Measurements from ENCODE around the gene TOP3A.

Gene TOP3A

DNA sequence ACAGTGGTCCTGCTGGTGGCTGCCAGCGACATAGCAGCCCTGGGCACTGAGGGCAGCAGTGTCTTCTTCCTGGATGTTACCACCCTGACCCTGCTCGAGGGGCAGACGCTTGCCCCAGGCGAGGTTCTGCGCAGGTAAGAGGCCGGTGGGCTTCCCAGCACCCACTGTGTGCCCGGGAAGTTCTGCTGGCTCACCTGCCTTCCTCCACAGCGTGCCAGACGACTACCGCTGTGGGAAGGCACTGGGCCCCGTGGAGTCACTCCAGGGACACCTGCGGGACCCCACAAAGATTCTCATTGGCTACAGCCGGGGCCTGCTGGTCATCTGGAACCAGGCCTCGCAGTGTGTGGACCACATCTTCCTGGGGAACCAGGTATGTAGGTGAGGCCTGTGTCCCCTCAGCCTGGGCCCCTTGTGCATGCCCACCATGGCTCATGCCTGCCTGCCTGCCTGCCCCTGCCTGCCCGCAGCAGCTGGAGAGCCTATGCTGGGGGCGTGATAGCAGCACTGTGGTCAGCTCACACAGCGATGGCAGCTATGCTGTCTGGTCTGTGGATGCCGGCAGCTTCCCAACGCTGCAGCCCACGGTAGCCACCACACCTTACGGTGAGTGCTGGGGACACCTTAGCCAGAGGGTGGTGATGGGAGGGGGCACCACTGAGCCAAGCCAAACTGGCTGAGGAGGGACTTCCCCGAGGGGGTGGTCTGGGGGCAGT lies 80.8 kb downstream of the TOP3A start:
- Histone ChIP-seq H3K36me3 (ENCODE audit: control insufficient read depth, insufficient read depth, low read length) (peaks cover 67% of the 10 kb centered on the region), H3K9ac (ENCODE audit: low read depth, low read length) (no peak overlapping the region), H3K4me3 (ENCODE audit: low read depth, low read length) (no peak overlapping the region), H3K9me3 (ENCODE audit: control insufficient read depth, insufficient read depth, low read length) (no peaks in the 10 kb centered on the region), H3K4me1 (ENCODE audit: control insufficient read depth, insufficient read depth, low read length) (no peaks in the 10 kb centered on the region), H3K27me3 (ENCODE audit: control insufficient read depth, insufficient read depth, low read length) (no peaks in the 10 kb centered on the region)

DNA sequence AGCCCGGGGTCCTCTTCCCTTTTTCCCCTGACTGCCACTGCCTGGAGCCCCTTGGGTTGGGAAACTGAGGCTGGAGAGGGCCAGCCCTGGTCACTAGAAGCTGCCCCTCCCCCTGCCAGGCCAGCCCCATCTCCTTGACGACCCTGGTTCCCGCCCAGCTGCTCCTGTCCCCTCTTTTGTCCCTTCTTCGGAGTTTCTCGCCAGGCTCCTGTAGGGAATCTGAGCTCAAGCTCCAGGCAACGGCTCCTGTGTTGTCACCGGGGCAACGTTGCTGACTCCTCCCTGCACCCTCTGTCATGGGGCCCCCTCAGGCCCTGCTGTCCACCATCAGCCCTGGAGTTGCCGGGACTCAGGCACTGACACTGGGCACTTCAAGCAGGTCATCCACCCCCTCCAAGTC lies 83.6 kb downstream of the TOP3A start:
- peaks cover 41% of the 10 kb centered on the region for H3K36me3 ChIP-seq (ENCODE audit: control insufficient read depth, insufficient read depth, low read length)
- no peaks in the 10 kb centered on the region for H3K27me3 ChIP-seq (ENCODE audit: control insufficient read depth, insufficient read depth, low read length)
- H3K9ac ChIP-seq (ENCODE audit: low read depth, low read length), result no peak overlapping the region

DNA sequence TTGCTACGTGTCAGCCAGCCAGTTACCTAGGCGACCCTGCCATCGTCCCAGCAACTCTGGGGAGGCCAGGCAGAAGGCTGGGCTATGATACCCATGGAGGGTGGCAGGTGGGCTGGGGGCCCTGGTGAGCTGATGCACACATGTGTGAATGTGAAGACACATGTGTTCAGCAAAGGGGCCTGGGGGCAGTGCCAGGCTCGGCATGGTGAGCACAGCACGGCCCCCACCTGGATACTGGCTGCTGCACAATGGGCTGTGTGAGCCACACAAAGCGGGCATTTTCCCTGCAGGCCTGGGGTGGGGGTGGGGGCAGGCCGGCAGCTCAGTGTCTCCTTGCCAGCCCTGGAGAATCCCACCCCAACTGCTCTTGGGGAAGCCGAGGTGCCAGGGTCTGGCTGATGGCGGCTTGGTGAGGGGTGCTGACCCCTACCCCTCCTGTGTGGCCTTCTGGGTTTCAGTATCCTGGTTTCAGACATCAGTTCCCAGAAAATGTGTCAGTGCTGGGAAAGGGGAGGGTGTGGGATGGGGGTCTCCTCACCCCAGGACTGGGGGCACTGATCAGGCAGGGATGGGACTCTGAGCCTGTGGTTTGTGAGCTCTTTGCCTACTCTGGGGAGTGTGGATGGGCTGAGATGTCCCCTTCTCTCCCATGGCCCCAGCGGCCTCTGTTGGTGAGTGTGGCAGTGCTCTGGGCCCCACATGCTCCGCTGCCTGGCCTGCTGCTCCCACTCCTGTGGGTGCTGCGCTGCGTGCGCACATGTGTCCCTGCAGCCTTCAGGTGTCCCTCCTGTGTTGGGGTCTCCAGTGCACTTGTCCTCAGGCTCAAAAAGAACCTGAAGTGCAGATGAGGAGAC lies 84.3 kb downstream of the TOP3A start:
- Histone ChIP-seq H3K9me3 (ENCODE audit: control insufficient read depth, insufficient read depth, low read length) (no peaks in the 10 kb centered on the region), H3K9ac (ENCODE audit: low read depth, low read length) (no peak overlapping the region), H3K27me3 (ENCODE audit: control insufficient read depth, insufficient read depth, low read length) (no peaks in the 10 kb centered on the region), H3K4me1 (ENCODE audit: control insufficient read depth, insufficient read depth, low read length) (no peaks in the 10 kb centered on the region), H3K4me3 (ENCODE audit: low read depth, low read length) (no peak overlapping the region), H3K36me3 (ENCODE audit: control insufficient read depth, insufficient read depth, low read length) (peaks cover 35% of the 10 kb centered on the region)

More for the DNA sequence above, 83.6 kb downstream of the TOP3A start:
- no peak overlapping the region for H3K4me3 ChIP-seq (ENCODE audit: low read depth, low read length)
- H3K9me3 ChIP-seq (ENCODE audit: control insufficient read depth, insufficient read depth, low read length), result no peaks in the 10 kb centered on the region
- H3K4me1 ChIP-seq (ENCODE audit: control insufficient read depth, insufficient read depth, low read length), result no peaks in the 10 kb centered on the region

DNA sequence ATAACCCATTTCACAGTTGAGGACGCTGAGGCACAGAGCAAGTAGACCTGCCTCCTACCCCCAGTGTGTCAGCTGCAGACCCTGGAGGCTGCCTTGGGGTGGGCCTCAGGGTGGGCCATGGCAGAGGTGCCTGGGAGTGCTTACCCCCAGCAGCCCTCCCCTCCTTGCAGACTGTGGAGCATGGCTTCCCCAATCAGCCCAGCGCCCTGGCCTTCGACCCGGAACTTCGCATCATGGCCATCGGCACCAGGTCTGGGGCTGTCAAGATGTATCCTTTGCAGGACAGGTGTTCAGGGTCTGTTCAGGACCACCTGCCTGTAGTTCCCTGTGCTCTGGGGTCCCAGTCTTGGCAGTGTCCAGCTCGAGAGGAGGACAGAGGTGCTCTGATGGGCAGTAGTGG lies 85.0 kb downstream of the TOP3A start:
- Histone ChIP-seq H3K4me3 (ENCODE audit: low read depth, low read length) (no peak overlapping the region), H3K9me3 (ENCODE audit: control insufficient read depth, insufficient read depth, low read length) (no peaks in the 10 kb centered on the region), H3K36me3 (ENCODE audit: control insufficient read depth, insufficient read depth, low read length) (peaks cover 27% of the 10 kb centered on the region), H3K4me1 (ENCODE audit: control insufficient read depth, insufficient read depth, low read length) (no peaks in the 10 kb centered on the region), H3K27me3 (ENCODE audit: control insufficient read depth, insufficient read depth, low read length) (no peaks in the 10 kb centered on the region), H3K9ac (ENCODE audit: low read depth, low read length) (no peak overlapping the region)

DNA sequence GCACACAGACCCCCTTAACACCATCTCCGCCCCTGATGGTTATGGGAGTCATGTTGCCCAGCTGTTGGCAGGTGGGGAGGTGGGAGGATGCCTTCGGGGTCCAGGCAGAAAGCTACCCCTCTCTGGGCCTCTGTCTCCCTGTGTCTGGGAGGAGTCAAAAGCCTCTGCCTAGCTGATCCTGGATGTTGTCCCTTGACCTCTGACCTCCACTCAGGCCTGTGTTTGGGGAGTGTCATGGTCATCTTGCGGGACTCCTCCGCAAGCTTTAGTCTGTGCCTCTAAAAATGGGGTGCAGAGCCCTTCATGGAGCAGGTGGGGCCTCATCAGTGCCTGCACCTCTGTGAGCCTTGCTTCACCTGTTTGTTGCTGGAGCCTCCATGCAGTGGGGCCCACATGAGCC lies 85.5 kb downstream of the TOP3A start:
- Histone ChIP-seq H3K4me1 (ENCODE audit: control insufficient read depth, insufficient read depth, low read length) (peaks cover 1% of the 10 kb centered on the region), H3K9ac (ENCODE audit: low read depth, low read length) (no peak overlapping the region), H3K9me3 (ENCODE audit: control insufficient read depth, insufficient read depth, low read length) (no peaks in the 10 kb centered on the region), H3K36me3 (ENCODE audit: control insufficient read depth, insufficient read depth, low read length) (peaks cover 22% of the 10 kb centered on the region), H3K27me3 (ENCODE audit: control insufficient read depth, insufficient read depth, low read length) (no peaks in the 10 kb centered on the region), H3K4me3 (ENCODE audit: low read depth, low read length) (no peak overlapping the region)

DNA sequence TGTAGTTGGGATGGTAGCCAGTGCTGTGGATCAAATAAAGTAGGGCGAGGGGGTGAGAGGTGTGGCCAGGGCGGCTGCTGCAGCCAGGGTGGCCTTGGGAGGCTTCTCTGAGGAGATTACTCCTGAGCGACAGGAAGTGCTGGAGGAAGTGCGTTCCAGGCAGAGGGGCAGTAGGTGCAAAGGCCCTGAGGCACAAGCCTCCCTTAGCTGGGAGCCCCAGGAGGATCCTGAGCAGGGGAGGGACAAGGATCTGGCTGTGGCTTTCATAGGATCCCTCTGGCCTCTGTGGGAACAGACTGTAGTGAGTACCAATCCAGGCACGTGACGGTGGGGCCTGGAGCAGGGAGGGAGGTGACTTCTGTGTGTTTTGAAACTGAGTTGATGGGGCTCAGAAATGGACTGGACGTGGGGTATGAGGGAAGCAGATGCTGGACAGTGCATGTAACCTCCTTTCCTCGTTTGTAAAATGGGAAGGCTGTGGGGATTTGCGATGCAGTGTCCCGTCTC lies 86.6 kb downstream of the TOP3A start:
- H3K9me3 ChIP-seq (ENCODE audit: control insufficient read depth, insufficient read depth, low read length), result no peaks in the 10 kb centered on the region
- peaks cover 5% of the 10 kb centered on the region for H3K4me1 ChIP-seq (ENCODE audit: control insufficient read depth, insufficient read depth, low read length)
- H3K27me3 ChIP-seq (ENCODE audit: control insufficient read depth, insufficient read depth, low read length), result no peaks in the 10 kb centered on the region
- H3K36me3 ChIP-seq (ENCODE audit: control insufficient read depth, insufficient read depth, low read length), result peaks cover 13% of the 10 kb centered on the region
- no peak overlapping the region for H3K9ac ChIP-seq (ENCODE audit: low read depth, low read length)
- H3K4me3 ChIP-seq (ENCODE audit: low read depth, low read length), result no peak overlapping the region

DNA sequence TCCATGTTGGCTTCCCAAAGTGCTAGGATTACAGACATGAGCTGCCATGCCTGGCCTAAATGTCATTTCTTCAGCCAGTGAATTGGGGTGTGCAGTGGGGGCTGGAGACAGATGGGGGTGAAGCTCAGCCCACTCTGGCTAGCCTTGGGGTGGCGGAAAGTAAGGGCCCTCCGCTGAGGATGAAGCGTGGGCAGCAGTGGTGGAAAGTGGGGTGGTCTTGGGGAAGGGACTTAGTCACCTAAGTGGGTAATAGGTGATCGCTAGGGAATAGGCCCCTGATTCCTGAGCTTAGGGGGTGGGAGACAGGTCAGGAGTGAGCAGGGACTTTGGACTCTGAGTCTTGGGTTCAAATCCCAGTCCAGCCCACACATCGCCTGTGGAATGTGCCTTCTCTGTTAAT lies 87.2 kb downstream of the TOP3A start:
- Histone ChIP-seq H3K4me1 (ENCODE audit: control insufficient read depth, insufficient read depth, low read length) (peaks cover 5% of the 10 kb centered on the region), H3K9me3 (ENCODE audit: control insufficient read depth, insufficient read depth, low read length) (no peaks in the 10 kb centered on the region), H3K9ac (ENCODE audit: low read depth, low read length) (no peak overlapping the region), H3K27me3 (ENCODE audit: control insufficient read depth, insufficient read depth, low read length) (no peaks in the 10 kb centered on the region), H3K4me3 (ENCODE audit: low read depth, low read length) (no peak overlapping the region), H3K36me3 (ENCODE audit: control insufficient read depth, insufficient read depth, low read length) (peaks cover 9% of the 10 kb centered on the region)

DNA sequence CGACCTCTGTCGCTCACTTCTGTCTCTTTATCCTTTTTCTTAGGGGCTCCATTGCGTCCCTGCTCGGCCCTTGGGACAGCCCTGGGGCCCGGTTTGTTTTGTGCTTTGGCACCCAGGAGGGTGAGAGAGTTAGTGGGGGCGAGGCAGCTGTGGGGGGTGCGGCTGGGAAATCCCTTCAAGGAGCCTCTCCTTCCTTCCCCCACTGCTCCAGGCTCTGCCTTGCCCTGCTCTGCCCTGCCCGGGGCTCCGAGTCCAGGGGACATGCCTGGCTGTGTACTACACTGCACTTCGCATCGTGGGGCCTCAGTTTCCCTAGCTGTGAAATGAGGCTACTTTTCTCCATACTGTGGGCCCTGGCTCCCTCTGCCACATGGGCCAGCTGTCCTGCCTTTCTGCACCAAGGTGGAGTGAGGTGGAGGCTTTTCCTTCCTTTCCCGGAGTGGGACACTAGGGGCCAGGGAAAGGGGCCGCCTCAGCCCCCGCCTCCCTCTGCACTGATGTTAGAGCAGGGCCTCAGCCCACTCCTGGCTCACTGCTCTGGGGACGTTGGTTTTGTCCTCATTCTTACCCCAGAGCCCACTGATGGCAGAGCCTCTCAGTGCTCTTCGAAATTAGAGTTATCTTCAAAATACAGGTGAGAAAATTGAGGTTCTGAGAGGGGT lies 88.4 kb downstream of the TOP3A start:
- no peaks in the 10 kb centered on the region for H3K9me3 ChIP-seq (ENCODE audit: control insufficient read depth, insufficient read depth, low read length)
- no peaks in the 10 kb centered on the region for H3K27me3 ChIP-seq (ENCODE audit: control insufficient read depth, insufficient read depth, low read length)
- peak overlapping the region; percentile 99 for H3K4me3 ChIP-seq (ENCODE audit: low read depth, low read length)
- H3K36me3 ChIP-seq (ENCODE audit: control insufficient read depth, insufficient read depth, low read length), result no peaks in the 10 kb centered on the region
- H3K9ac ChIP-seq (ENCODE audit: low read depth, low read length), result peak overlapping the region; percentile 79
- H3K4me1 ChIP-seq (ENCODE audit: control insufficient read depth, insufficient read depth, low read length), result peaks cover 5% of the 10 kb centered on the region

DNA sequence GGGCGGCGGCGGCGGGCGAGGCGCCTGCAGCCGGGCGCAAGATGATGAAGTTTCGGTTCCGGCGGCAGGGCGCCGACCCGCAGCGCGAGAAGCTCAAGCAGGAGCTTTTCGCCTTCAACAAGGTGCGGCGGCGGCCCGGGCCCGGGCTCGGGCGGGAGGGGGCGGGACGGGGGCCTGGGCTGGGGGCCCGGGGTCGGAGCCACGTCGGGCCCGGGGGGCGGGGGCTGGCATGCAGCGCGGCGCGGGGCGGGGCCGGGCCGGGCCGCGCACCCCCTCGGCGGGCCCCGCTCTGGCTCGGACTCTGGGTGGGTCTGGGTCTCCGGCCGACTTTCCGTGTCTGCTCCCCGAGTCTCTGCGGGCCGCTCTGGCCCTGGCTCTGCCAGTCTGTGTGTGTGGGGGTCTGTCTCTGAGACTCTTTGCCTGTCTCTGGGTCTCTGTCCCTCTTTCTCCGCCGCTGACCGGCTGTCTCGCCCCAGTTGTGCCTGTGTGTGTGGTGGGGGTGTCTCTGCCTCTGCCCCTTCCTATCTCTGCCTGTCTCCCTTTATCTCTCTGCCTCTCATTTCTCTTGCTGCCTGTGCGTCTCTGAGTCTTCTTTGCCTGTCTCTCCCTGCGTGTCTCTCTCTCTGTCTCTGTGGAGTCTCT lies 89.0 kb downstream of the TOP3A start:
- H3K9ac ChIP-seq (ENCODE audit: low read depth, low read length), result peak overlapping the region; percentile 79
- H3K4me1 ChIP-seq (ENCODE audit: control insufficient read depth, insufficient read depth, low read length), result peaks cover 5% of the 10 kb centered on the region
- no peaks in the 10 kb centered on the region for H3K27me3 ChIP-seq (ENCODE audit: control insufficient read depth, insufficient read depth, low read length)

DNA sequence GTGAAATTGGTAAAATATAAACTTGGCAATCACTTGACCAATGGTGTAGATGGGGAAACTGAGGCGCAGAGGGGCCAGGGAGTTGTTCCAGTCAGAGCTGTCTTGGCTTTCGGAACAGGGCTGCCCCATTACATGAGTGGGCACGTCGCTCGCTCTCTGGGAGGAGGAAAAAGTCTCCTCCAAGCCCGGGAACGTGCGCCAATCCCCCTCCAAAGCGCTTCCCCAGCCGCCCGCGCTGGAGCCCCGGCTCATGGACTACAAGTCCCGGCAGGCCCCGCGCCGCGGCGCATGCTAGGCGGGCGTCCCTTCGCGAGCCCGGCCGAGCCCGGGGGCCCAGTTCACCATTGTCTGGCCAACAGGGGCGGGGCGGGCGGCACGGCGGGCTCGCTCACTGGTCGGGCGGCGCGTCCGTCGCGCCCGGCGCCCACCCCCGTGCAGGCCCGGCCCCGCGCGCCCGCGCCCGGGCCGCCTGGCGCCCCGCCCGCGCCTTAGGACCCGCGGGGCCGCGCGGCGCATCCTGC lies 89.6 kb downstream of the TOP3A start, which contains the start of gene LLGL1:
Gene LLGL1 (plus strand): TSS at position 515 of the 521 bp plus-strand sequence. CDS start 48 bp downstream, outside the sequence.
- Histone ChIP-seq H3K4me3 (ENCODE audit: low read depth, low read length) (peak within 1 kb of the TSS; percentile 99), H3K36me3 (ENCODE audit: control insufficient read depth, insufficient read depth, low read length) (no peaks in the 10 kb centered on the region), H3K27me3 (ENCODE audit: control insufficient read depth, insufficient read depth, low read length) (no peaks in the 10 kb centered on the region), H3K4me1 (ENCODE audit: control insufficient read depth, insufficient read depth, low read length) (peaks cover 5% of the 10 kb centered on the region), H3K9me3 (ENCODE audit: control insufficient read depth, insufficient read depth, low read length) (no peaks in the 10 kb centered on the region), H3K9ac (ENCODE audit: low read depth, low read length) (peak within 1 kb of the TSS; percentile 84)

More for the DNA sequence above, 89.0 kb downstream of the TOP3A start:
- Histone ChIP-seq H3K4me3 (ENCODE audit: low read depth, low read length) (peak overlapping the region; percentile 99), H3K36me3 (ENCODE audit: control insufficient read depth, insufficient read depth, low read length) (no peaks in the 10 kb centered on the region), H3K9me3 (ENCODE audit: control insufficient read depth, insufficient read depth, low read length) (no peaks in the 10 kb centered on the region)

Measured in iPS-15b (cell line).